EH (cell line): Measurements from ENCODE around the gene PDXK.

Source experiments
- DNase-seq: peaks from one replicate; pipeline ENCODE4 v3.0.0-alpha.2; 2015; ENCODE audit warnings: low read depth

PDXK gene

GRCh38 chr21:43779660-43780059 lies 60.7 kb downstream of the PDXK start:
- no peak for DNase-seq

- DNase-seq, result no peak
These were observed 62.9 kb downstream of the PDXK start for GRCh38 chr21:43781846-43782245.

GRCh38 chr21:43782431-43783097 lies 63.6 kb downstream of the PDXK start:
- DNase-seq, result no peak

GRCh38 chr21:43783098-43783700 lies 64.3 kb downstream of the PDXK start:
- no peak for DNase-seq

GRCh38 chr21:43785134-43785533 lies 66.2 kb downstream of the PDXK start:
- DNase-seq, result no peak

- no peak for DNase-seq
These were observed 67.4 kb downstream of the PDXK start for GRCh38 chr21:43786300-43786806.

- DNase-seq, result no peak
These were observed 68.0 kb downstream of the PDXK start for GRCh38 chr21:43786807-43787440.

GRCh38 chr21:43789276-43790009 lies 70.5 kb downstream of the PDXK start, which contains the start of gene RRP1:
TSS of gene RRP1 (plus strand) at chr21:43789577. CDS start at chr21:43789630, 53 bp downstream.
- peak; percentile 85 for DNase-seq

- DNase-seq, result peak; percentile 18
These were observed 71.1 kb downstream of the PDXK start for GRCh38 chr21:43790010-43790524.

GRCh38 chr21:43792406-43792805 lies 73.5 kb downstream of the PDXK start:
- DNase-seq, result no peak

- no peak for DNase-seq
These were observed 74.3 kb downstream of the PDXK start for GRCh38 chr21:43793243-43793642.

- DNase-seq, result no peak
These were observed 75.4 kb downstream of the PDXK start for GRCh38 chr21:43794311-43794710.

GRCh38 chr21:43794857-43795256 lies 75.9 kb downstream of the PDXK start:
- DNase-seq, result no peak

GRCh38 chr21:43797415-43797814 lies 78.5 kb downstream of the PDXK start:
- DNase-seq, result no peak

GRCh38 chr21:43797925-43798715 lies 79.2 kb downstream of the PDXK start:
- no peak for DNase-seq

GRCh38 chr21:43799301-43799840 lies 80.4 kb downstream of the PDXK start:
- no peak for DNase-seq

GRCh38 chr21:43800124-43800523 lies 81.2 kb downstream of the PDXK start:
- DNase-seq, result no peak

GRCh38 chr21:43800566-43800965 lies 81.6 kb downstream of the PDXK start:
- no peak for DNase-seq

- DNase-seq, result no peak
These were observed 82.3 kb downstream of the PDXK start for GRCh38 chr21:43801006-43801783.

- DNase-seq, result no peak
These were observed 83.9 kb downstream of the PDXK start for GRCh38 chr21:43802713-43803313.
